Measurements from ENCODE around the gene EFCC1.

The EFCC1 gene

DNA sequence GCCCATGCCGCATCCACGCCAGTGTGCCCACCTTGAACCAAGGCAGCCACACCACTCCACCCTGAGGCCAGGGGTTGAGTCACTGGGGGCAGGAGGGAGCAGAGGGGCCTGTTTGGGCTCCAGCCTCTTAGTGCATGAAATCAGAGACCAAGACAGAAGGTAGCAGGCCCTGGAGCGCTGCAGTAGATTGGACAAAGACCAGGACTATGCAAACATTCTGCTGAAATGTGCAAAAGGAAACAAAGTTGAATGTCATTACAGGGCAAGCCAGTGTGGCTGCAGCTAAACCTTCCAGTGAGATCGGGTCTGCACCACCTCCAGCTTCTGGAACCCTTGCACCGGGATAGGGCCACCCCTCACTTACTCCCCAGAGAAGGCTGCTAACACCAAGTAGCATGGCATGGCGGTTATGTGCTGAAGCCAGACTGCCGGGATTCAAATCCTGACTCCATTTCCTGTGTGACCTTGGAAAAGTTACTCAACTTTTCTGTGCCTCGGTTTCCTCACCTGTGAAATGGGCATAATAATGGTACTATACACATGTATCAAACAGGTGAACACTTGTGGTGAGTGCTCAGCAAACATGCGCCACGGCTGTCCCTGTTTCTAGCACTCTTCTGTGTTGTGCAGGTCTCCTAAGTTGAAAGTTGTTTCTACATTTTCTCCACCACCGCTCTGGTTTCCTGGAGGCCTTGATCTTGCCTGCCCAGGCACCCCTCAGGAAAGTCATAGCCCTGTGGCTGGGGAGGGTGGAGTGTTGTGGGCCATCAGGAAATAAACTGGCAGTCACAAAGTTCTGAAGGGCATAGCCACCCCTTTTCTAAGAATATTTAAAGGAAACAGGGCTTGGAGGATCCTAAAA, 34.5 kb downstream of the EFCC1 start:
- DNase-seq, result no peak

DNA sequence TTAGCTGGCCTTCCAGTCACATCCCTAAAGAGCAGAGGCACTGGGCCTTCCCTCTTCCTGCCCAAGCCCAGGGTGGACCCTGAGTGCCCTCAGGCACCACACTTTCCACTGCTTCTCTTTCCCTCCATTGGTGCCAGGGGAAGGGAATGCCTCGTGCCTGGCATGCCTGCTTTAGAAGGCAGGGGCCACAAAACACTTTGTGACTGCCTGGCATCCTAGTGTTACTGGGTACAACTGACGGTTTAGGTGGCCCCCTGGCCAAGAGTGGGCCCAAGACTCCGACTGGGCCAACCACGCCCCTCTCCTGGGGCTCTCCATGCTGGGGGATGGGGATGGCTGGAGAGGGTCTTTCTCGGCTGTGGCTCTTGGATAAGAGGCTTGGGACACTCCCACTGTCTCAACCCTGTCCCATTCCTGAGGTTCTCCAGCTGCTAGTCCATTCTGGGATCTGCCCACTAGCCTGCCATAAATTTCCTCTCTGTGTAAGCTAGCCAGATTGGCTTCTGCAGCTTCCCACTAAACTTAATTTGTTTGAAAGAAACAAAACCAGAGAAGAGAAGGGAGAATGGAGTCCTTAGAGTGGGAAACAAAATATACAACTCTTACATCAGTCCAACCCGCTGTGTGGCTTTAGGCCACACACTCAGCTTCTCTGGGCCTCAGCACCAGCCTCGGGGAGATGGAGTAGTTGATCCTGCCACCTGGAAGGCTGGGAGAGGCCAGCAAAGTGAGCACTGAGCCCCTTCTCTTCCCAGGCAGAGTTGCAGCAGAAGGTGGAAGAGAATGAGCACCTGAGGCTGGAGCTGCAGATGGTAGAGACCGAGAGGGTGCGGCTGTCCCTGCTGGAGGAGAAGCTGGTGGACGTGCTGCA, 35.4 kb downstream of the EFCC1 start:
- no peak for DNase-seq

DNA sequence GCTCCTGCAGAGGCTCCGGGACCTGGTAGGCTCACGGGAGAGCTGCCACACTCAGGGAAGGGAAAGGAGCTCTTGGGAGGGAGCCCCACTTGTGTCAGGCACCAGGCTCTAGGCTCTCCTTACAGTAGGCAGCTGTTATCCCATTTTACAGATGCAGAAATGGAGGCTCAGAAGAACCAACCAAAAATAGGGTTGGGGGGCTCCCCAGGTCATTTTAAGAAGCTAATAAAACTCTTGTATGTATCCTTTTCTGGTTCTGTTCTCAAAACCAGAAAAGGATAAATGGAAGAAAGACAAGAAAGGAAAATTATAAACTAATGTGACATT, 36.0 kb downstream of the EFCC1 start:
- no peak for DNase-seq

DNA sequence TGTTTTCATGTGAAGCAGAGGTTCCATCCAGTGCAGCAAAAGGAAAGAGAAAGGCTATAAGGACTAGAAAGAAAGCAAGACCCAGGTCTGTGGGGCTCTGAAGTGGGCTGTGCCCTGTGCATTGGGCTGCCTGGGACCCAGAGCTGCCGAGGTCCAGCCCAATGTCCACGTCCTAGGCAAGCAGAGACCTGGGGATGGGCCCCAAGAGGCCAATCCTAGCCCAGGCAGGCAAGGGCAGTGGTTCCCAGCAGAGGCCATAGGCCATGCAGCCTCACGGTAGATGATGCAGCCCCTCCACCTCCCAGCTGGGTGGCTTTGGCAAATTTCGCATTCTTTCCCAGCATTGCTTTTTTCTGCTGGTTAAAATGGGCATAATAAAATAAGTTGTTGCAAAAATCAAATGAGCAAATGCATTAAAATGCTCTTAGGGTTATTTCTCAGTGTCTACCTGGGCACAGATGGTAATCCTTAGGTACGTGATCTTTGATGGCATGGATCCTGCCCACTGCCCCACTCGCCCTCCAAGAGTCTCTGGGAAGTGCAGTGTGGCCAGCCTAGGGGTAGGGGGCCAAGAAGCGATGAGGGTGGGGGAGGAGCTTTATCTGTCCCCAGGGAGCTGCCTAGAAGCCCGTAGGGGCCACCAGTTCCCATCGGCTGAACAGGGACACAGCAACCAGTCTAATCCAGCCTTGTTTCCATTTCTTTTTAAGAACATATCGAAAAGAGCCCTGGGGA, 37.2 kb downstream of the EFCC1 start:
- no peak for DNase-seq

DNA sequence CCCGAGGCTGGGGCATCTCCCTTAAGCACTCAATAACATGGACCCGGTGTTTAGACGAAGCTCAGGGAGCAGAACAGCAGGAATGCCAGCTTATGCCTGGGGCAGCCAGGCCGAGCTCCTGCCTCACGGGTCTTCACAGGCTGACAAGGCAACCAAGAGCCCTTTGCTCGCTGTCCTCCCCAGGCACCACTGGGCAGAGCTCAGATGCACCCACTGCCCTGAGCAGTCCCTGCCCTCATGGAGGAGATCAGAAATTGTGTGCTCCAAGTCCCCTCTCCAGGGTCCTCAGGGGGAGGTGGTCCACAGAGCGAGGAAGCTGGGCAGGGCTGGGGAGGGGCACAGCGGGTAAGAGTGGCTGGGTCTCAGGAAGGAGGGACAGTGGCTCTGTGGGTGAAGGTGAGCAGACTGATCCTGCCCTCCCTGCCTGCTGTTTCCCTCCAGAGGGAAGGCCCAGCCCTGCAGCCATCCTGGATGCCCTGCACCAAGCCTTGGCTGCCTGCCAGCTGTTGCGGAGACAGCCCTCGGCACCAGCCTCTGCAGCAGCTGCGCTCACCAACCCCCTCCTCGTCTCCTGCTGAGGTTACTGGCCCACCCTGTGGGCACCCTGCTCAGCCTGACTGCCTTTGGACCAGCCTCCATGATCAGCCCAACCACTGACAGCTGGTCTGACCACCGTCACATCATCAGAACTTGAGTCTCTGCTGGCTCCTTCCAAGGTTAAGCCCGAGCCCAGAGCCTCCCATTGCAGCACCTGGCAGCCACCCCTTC, 38.4 kb downstream of the EFCC1 start:
- no peak for DNase-seq

DNA sequence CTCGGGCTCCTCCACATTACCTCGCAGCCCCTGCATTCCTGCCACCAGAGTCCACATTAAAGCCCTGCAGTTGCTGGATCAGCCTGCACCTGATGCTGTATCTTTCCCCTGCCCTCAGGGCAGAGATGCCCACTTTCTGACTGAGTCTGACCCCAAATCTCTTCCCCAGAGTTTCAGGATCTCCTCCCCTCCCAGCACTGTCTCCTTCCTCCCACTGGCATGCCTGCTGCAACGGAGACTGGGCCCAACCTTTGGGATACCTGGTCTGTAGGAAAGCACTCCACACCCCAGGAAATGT, 38.9 kb downstream of the EFCC1 start:
- DNase-seq, result no peak

DNA sequence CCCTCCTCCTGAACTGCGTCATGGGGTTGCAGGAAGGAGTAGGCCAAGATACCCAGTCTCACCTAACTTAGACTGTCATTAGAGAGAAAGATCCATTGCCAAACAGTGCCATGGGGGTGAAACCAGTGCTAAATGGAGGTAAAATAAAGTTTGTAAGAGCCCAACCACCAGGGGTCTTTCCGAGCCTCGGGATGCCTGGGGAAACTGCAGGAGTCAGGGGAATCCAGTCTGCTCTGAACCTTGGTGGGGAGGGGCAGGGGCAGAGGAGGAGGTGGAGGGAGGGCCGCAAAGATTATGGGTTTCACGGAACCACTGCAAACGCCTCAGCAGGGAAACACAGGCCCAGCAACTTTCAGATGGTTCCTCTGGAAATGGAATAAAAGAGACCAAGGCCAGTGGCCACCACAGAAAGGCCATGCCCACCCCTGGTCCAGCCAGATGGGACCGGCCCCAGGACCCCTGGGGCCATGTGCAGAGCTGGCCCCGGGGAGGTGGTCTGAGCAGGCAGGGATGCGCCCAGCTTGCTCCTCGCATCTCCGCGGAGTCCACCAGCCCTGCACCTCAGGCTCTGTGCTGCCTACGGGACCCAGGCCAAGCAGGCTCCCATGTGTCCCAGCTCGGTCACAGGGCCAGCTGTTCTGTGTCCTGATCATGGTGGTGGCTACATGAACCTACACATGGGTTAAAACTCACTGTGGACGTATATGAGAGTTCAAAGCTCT, 39.6 kb downstream of the EFCC1 start:
- no peak for DNase-seq

DNA sequence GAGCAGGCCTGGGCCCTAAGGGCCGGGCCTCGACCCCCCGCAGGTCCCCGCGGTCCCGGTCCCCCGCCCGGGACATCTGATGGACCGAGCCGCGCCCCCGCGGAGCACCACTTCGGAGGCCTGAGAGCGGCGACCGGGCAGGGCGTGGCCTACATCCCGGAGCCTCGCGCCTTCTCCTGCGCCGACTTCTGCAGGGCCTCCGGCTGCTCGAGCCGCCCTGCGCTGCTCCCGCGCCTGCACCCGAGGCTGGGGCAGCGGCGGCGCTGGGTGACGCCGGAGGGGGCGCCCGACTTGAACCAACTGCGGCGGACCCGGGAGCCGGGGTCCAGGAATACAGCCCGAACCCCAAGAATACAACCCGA, 44.6 kb downstream of the EFCC1 start:
- DNase-seq, result no peak

DNA sequence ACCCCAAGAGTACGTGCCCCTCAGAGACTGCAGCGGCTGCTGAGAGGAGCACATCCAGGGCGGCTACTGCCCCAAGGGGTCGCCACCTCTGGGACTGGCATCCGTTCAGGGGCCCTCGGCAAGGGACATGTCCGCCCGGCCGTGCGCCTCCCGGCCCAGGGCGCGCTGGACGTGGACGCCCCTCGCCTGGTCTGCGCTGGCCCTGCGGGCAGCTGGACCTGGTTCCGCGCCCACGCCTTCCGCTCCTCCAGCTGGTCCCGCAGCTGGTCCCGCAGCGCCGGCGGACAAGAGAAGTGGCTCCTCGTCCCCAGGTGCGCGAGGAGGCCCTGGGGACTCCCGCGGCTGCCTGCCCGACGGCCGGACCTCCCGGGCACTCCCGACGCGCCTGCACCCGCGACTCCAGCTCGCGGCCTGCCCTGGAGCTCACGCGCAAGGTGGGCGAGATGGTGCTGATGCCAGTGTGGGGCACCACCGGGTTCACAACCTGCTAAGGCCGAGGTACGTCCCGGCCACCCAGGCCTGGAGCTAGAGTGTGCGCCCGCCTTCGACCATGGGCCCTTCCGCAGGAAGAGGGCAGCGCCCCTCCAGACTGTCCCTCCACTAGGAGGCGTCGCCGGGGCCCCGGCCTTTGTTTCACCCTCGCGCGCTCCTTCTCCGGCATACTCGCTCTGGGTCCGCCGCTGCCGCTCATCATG, 45.1 kb downstream of the EFCC1 start:
- no peak for DNase-seq

DNA sequence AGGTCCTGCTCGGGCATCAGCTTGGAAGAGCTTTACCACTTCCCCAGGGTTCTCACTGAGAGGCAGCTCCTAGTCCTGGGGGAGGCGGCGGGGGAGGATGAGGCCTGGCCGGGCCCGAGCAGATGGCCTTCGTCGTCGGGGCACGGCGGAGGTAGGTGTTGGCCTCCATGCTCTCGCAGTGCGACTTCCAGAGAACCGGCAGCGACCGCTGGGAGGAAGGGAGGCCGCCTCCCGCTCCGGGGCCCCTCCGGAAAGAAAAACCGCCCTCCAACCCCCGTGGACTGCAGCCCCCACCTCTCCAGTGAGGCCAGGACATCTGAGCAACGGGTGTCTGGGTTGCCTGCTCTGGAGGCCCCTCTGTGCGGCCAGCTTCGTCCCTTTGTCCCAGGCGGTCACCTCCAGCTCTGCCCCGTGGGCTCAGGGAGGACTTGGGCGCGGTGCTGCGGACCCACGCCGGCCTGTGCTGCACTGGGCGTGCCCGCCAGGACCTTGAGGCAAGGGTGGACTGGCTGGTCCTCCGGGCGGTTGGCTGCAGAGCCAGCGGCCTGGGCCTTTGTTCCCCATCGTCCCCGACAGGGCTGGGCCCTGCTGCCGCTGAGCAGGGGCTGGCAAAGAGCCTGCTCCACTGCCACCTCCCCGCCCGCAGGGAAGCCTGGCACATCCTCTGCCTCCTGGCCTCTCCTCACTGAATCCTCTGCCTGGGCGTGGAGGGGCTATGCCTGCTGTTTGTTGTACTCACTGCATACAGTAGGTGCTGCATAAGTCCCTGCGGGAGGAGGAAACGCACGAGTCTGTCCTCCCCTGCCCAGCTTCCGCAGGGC, 45.8 kb downstream of the EFCC1 start:
- DNase-seq, result no peak

DNA sequence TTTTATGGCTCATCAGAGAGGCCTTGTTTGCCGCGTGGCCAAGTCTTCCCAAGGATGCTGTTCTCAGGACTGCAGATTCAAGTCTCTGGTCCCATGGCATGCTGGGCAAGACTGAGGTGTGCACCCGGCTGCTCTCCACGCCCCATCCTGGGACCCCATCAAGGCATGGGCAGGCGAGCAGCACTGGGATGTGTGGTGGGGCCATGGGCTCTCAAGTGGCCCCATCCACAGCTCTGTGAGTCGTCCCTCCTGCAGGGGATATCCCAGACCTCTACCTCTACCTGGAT, 46.4 kb downstream of the EFCC1 start:
- DNase-seq, result no peak

DNA sequence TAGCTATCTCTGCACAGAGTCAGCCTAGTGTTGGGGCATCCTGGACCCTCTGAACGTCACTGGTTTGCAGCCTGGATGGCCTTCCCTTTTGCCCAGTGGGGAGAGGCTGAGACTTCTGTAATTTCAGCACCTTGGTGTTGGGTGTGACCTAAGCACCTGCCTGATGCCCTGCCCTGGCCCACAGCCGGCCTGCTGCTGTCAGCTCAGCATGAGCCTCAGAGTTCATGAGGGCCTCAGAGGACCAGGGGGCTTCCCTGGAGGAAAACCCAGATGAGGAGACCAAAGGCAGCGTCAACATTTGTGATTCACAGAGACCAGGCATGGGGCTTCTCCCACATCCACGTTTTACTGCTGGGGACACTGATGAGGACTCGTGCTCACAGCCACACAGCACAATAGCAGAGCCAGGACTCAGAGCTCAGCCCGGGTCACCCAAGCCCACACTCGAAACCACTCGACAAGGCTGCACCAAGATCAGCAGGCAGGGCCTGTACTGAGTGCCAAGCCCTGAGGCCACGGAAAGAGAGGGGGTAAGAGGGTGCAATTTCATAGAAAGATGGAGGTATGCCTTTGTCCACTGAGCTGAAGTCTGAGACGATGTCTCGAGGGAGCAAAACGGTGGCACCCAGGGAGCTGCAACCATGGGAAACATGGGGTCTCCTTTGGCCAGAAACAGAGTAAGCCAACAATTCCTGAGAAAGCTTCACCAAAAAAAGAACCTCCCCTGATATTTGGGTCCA, 49.6 kb downstream of the EFCC1 start:
- no peak for DNase-seq

DNA sequence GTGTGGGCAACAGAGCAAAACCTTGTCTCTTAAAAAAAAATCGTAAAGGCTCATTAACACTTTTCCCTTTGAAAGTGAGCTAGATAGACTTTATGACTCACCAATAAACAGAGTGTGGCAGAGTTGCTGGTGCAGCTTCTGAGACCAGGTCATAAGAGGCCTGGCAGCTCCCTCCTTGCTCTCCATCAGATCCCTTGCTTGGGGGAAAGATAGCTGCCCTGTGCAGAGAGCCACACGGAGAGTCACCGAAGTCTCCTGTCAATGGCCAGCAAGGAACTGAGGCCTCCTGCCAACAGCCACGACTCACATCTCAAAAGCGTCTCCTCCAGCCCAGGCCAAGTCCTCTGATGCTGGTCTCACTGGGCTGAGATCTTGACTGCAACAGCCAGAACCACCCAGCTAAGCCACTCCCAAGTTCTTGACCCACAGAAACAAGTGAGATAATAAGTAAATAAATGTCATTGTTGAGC, 50.8 kb downstream of the EFCC1 start:
- no peak for DNase-seq

DNA sequence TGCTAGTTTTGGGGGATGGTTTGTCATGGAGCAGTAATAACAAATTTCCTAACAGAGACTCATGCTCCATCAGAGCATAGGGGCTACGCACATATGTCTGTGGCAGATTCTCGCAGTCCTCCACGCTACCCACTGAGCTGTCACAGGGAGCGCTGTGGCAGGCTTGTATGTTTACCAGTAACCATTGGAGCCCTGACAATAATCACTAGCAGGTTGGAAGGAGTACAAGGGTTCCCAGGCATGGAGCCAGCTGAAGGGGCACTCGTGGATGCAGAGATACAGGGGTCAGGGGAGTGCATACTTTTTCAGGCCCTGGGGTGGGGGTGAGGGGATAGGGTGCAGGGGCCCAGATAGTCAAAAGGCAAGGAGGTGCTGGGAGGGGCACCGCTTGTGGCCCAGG, 51.6 kb downstream of the EFCC1 start:
- DNase-seq, result no peak

DNA sequence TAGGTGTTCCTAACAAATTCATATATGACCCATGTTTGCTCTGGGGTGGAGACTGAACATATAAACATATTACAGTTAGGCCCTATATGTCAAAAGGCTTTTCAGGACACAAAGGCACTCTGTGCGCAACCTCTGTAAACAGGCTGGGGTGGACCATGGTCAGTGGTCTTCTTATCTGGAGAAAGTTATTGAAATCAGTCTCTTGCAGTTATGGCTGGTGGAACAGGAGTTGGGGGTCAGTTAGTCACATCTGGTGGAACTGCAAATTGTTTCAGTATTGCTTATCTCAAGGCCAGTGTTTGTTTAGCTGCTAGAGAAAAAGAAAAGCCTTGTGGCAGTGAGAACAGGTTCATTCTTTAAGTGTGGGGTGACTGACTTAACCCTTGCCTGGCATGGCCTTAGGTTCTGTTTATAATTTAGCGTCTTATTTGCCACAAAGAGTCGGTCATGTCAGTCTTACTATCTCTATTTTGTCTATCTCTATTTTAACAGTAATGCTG, 53.6 kb downstream of the EFCC1 start:
- DNase-seq, result no peak

DNA sequence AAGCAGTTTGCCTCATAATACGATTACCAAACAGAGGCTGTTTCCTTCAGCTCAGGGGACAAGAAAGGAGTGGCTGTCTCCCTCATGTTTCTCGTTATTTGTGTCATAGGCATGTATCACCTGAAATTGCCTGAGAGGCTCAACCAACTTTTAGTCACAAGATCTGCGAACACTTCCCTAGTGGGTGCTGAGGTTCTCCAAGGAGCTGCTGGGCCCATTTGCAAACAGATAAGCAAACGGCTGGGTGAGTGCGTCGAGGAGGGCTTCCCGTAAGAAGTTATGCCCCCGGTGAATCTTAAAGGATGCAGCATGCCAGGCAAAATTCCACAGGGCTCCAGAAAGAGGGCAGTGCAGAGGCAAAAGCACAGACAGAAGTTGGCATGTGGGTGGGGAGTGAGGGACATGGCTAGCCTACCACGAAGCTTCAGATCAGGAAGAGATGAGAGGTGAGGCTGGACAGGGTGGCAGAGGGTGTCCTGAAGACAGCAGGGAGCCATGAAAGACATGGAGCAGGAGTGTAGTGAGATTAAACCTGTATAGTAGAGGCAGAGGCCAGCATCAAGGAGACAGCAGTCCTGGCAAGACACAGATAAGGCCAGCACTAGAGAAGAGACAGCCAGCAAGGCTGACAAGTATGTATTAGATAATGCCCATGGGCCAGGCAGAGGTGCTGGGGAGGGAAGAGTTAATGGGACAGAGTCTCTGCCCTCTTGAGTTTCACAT, 55.5 kb downstream of the EFCC1 start:
- no peak for DNase-seq

DNA sequence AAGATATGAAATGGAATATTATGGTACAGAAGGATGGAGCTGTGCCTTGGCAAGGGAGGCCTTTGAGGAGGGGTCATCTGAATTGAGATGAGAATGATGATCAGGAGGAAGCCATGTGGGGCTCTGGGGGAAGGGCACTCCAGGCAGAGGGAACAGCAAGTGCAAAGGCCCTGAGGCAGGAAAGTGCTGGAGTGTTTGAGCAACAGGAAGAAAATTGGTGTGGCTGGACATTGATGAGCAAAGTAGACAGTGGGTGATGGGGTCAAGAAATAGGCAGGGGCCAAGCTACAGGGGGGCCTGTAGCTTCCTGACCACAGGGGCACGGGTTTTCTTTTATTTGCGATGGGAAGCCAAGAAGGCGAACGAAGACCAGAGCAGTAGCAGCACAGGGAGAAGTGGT, 56.1 kb downstream of the EFCC1 start:
- DNase-seq, result no peak

DNA sequence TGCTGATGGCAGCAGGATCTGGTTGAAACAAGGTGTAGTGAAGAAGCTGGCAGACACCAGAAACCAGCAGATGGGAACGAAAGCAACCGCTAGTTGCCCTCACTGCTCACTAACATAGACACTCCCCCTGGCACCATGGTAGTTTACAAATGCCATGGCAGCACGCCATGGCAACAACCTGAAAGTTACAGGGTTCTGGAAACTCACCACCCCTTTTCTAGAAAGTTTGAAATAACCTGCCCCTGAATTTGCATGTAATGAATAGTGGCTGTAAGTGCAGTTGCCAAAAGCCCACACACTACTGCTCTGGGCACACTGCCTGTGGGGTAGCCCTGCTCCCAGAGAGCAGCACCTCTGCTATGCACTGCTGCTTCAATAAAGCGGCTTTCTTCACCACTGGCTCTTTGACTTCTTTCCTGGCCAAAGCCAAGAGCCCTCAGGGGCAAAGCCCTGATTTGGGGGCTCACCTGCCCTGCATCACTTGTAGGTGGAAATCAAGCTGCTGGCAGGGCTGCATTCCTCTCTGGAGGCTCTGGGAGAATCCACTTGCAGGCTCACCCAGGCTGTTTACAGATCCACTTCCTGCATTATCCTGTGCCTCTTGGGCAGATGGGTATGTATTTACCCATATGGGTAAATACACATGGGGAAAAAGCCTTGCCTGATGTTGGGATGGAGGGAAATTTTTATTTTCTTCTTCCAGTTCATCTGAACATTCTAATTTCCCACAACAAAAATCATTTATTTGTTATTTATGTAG, 57.5 kb downstream of the EFCC1 start:
- no peak for DNase-seq

Data from activated CD4-positive, CD25-positive, alpha-beta regulatory T cell (primary cell).